Transverse colon (tissue), 4 donors: ENCODE data around the gene TNFSF18. TPM values are rescaled to one million over a fixed set of nuclear protein-coding genes. Genes with fewer than 3 reads are reported as not detected.

Source experiments
- DNase-seq: peaks from one replicate; pipeline ENCODE4 v3.0.0-alpha.2; 2019
- H3K27ac ChIP-seq, 4 donors: fragments of 200-600 bp; sonication (generic); 2 replicates each; pipeline ENCODE4 v1.5.1; 2016 to 2018; ENCODE audit warnings: inconsistent platforms in 4 of 4
- H3K27me3 ChIP-seq: fragments of 200-600 bp; sonication (generic); 2 replicates; pipeline ENCODE4 v1.5.1; 2017; ENCODE audit warnings: inconsistent platforms
- H3K36me3 ChIP-seq, 4 donors: fragments of 200-600 bp; sonication (generic); 2 replicates each; pipeline ENCODE4 v1.5.1; 2017 to 2019; ENCODE audit warnings: inconsistent platforms in 4 of 4
- H3K4me1 ChIP-seq, 4 donors: fragments of 200-600 bp; sonication (generic); 2 replicates each; pipeline ENCODE4 v1.5.1; 2017 to 2020; ENCODE audit warnings: inconsistent platforms in 4 of 4
- H3K4me3 ChIP-seq, 4 donors: fragments of 200-600 bp; sonication (generic); 1 replicate in 1 of 4; 2 replicates in 3 of 4; pipeline versions ENCODE4 v1.5.1 to v1.6.1; 2017 to 2019; ENCODE audit warnings: inconsistent platforms in 4 of 4
- H3K9me3 ChIP-seq, 2 donors: fragments of 200-600 bp; sonication (generic); 2 replicates each; pipeline ENCODE4 v1.5.1; 2017 to 2019; ENCODE audit warnings: inconsistent platforms in 2 of 2
- CTCF ChIP-seq, 5 experiments: fragments of 200-600 bp in 3 of 5; fragments of 450-650 bp in 2 of 5; sonication (generic) in 3 of 5; IDR thresholded peaks; 1 replicate in 2 of 5; 2 replicates in 3 of 5; pipeline ENCODE4 v1.5.1; 2016 to 2017; ENCODE audit warnings: antibody characterized with exemption in 5 of 5, inconsistent platforms in 3 of 5, mild to moderate bottlenecking in 2 of 5, moderate library complexity in 1 of 5
- EP300 ChIP-seq: sonication (generic); formaldehyde crosslinking; IDR thresholded peaks from one replicate; pipeline ENCODE4 v1.6.1; 2017; ENCODE audit warnings: antibody characterized with exemption, low read depth
- POLR2A ChIP-seq: fragments of 450-650 bp; IDR thresholded peaks from one replicate; pipeline ENCODE4 v1.6.1; 2016; ENCODE audit warnings: antibody characterized with exemption, mild to moderate bottlenecking, moderate library complexity
- POLR2AphosphoS5 ChIP-seq, 3 donors: sonication (generic); formaldehyde crosslinking; IDR thresholded peaks; one replicate each; pipeline ENCODE4 v1.6.1; 2016; ENCODE audit warnings: antibody characterized with exemption in 3 of 3
- WGBS, 2 donors: methylation state at CpG; one replicate each; pipeline ENCODE4 v1.1.5; 2018; ENCODE audit warnings: low coverage in 1 of 2; 5-methylcytosine and 5-hydroxymethylcytosine counted together
- in situ Hi-C, 4 donors: fragments of 200-750 bp; cut with MboI; loops; one replicate each; pipeline versions ENCODE4 v1.15.0 to v1.15.1; 2017; ENCODE audit warnings: low sequenced_read_pairs in 3 of 4, low pct_ligation_motif_present in 1 of 4, low pct_unique_long_range_greater_than_20kb in 1 of 4
- intact Hi-C: fragments of 100-400 bp; cut with DNase I; formaldehyde crosslinking; loops from one replicate; pipeline ENCODE4 v1.15.1; 2023; ENCODE audit warnings: low total_unique reads
- total RNA-seq, 4 donors: library from RNA; depleted of rRNA; stranded (reverse); fragments of >200 nt; gene quantifications; one replicate each; pipeline ENCODE4 v1.1.0, GENCODE V29; 2016

TNFSF18 gene
- total RNA-seq, 4 donors from 2014 or later: not detected

DNA sequence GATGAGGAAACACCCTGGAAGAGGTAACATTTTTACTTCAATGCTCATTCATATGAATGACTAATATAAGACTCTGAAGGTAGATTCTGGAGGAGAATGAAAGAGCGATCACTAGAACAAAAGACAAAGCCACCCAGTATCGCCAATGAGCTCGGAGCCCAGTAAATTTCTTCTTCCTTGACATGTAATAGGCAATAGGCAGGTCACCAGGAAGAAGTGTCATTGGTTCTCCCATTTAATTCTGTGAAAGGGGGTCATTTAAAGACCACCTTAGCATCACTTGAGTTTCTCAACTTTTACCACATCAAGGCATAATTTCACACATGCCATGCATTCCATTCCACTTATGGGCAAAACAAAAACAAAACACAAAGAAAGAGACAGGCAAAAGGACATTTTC, 7.9 kb downstream of the TNFSF18 start:
- intact Hi-C loops (no loop called here), in situ Hi-C loops (no loop called here)
- no peak for DNase-seq
- Histone ChIP-seq H3K4me1 (no peaks in the 10 kb centered on the region), H3K36me3 (no peaks in the 10 kb centered on the region), H3K4me3 (no peak overlapping the region), H3K9me3 (no peaks in the 10 kb centered on the region), H3K27ac (no peak overlapping the region), H3K27me3 (no peaks in the 10 kb centered on the region)
- 95 to 96% methylated on average over 3 of the region's 3 CpGs for WGBS, 2 donors
- no peak for TF ChIP-seq CTCF (IDR thresholded peaks at IDR 0.05)
- TF ChIP-seq POLR2A: no peak
- no peak for TF ChIP-seq POLR2AphosphoS5 (IDR thresholded peaks at IDR 0.05)
- TF ChIP-seq EP300: no peak

DNA sequence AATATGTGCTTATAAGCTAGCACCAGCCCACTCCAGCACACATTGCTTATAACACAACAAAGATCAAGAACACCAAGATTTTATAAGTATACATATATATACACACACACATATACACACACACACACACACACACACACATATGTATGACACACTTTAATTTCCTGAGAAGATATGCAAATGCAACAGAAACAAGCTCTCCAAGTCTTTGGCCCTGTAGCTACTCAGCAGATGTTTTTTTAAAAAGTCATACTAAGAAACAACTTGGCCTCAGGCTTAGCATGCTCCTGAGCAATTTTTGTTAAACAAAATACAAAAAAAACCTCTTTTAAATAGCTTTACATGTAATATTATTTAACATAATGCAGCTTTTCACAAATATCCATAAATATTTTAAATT, 11.1 kb downstream of the TNFSF18 start:
- no peak for DNase-seq
- no peaks in the 10 kb centered on the region for H3K9me3 ChIP-seq
- intact Hi-C loops (no loop called here), in situ Hi-C loops (no loop called here)
- no peak overlapping the region for H3K4me3 ChIP-seq
- TF ChIP-seq CTCF (IDR thresholded peaks at IDR 0.05) (no peak), EP300 (no peak), POLR2AphosphoS5 (IDR thresholded peaks at IDR 0.05) (no peak), POLR2A (no peak)
- no peaks in the 10 kb centered on the region for H3K4me1 ChIP-seq
- no peak overlapping the region for H3K27ac ChIP-seq
- no peaks in the 10 kb centered on the region for H3K27me3 ChIP-seq
- no peaks in the 10 kb centered on the region for H3K36me3 ChIP-seq

DNA sequence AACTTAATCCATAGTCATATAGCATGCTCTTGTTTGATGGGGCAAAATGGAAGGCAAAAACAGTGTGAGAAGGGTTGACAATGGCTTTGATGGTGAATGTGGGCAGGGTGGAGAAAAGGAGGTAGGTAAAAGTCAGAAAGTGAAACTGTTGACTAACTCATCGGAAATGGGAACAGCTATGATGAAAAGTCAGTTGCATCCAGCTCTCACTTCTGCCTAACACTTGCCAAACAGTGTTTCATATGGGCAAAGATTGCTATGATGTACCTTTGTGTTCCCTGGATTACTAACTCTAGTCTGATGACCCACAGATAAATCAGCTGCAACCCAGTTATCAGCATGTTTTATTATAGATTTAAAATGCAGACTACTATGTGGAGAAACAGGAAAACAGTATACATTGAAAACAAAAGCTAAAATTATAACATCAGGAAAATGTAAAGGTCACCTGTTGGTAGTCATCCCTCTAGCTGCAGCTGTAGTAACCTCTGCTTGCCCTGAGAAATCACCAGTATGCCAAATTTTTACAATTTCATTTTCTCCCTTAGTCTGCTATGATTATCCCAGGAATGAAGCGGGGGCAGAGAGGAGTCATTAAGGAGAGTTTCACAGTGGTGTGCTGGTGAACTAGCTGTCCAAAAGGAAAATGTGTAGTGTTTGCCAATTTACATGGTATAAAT, 11.7 kb downstream of the TNFSF18 start:
- no peak overlapping the region for H3K4me3 ChIP-seq
- no peaks in the 10 kb centered on the region for H3K4me1 ChIP-seq
- in situ Hi-C loops: no loop called here
- no peaks in the 10 kb centered on the region for H3K36me3 ChIP-seq
- TF ChIP-seq POLR2AphosphoS5 (IDR thresholded peaks at IDR 0.05): no peak
- H3K27ac ChIP-seq: no peak overlapping the region
- H3K27me3 ChIP-seq: no peaks in the 10 kb centered on the region
- H3K9me3 ChIP-seq: no peaks in the 10 kb centered on the region
- DNase-seq: no peak
- 85 to 100% methylated on average over 1 to 2 of the region's 2 CpGs for WGBS, 2 donors
- intact Hi-C loops: no loop called here

- intact Hi-C loops (loop anchor here (10.0 kb wide), 1 partner anchor 90 kb away; no protein-coding TSS in a partner anchor), in situ Hi-C loops (no loop called here)
- no peaks in the 10 kb centered on the region for H3K27me3 ChIP-seq
- H3K4me3 ChIP-seq: no peak overlapping the region
- no peaks in the 10 kb centered on the region for H3K9me3 ChIP-seq
- no peaks in the 10 kb centered on the region for H3K36me3 ChIP-seq
- no peaks in the 10 kb centered on the region for H3K4me1 ChIP-seq
- DNase-seq: no peak
- WGBS, 2 donors: 90% methylated on average over 1 of the region's 1 CpG; no CpG with 5 or more reads in 1 of the 2 donors
- no peak overlapping the region for H3K27ac ChIP-seq
- no peak for TF ChIP-seq EP300
- TF ChIP-seq POLR2AphosphoS5 (IDR thresholded peaks at IDR 0.05): no peak
- TF ChIP-seq POLR2A: no peak
- no peak for TF ChIP-seq CTCF (IDR thresholded peaks at IDR 0.05)
Measured at GRCh38 chr1:173024543-173024942, 26.2 kb downstream of the TNFSF18 start.

GRCh38 chr1:173023343-173023742, 27.4 kb downstream of the TNFSF18 start:
- no peaks in the 10 kb centered on the region for H3K36me3 ChIP-seq
- no peak for DNase-seq
- H3K4me1 ChIP-seq: no peaks in the 10 kb centered on the region
- in situ Hi-C loops: no loop called here
- no peaks in the 10 kb centered on the region for H3K9me3 ChIP-seq
- intact Hi-C loops: loop anchor here (10.0 kb wide), 1 partner anchor 91 kb away; no protein-coding TSS in a partner anchor
- H3K4me3 ChIP-seq: no peak overlapping the region
- H3K27me3 ChIP-seq: no peaks in the 10 kb centered on the region
- TF ChIP-seq CTCF (IDR thresholded peaks at IDR 0.05) (no peak), EP300 (no peak), POLR2A (no peak), POLR2AphosphoS5 (IDR thresholded peaks at IDR 0.05) (no peak)
- 87 to 92% methylated on average over 3 of the region's 3 CpGs for WGBS, 2 donors
- no peak overlapping the region for H3K27ac ChIP-seq
